HEK293 (cell line): ENCODE data around the gene ATP5F1D.

Experiments used
- KLF16 ChIP-seq: fragments of 450-650 bp; formaldehyde crosslinking; IDR thresholded peaks from 2 replicates; pipeline ENCODE4 v1.5.1; 2017; ENCODE audit warnings: missing biosample characterization, missing genetic modification characterization
- KLF8 ChIP-seq: fragments of 450-650 bp; formaldehyde crosslinking; IDR thresholded peaks from 2 replicates; pipeline ENCODE4 v1.5.1; 2016; ENCODE audit warnings: missing biosample characterization, missing genetic modification characterization
- KLF9 ChIP-seq: fragments of 450-650 bp; formaldehyde crosslinking; IDR thresholded peaks from 2 replicates; pipeline ENCODE4 v1.5.1; 2016; ENCODE audit warnings: missing biosample characterization, missing genetic modification characterization, low read depth
- OVOL3 ChIP-seq: fragments of 450-650 bp; formaldehyde crosslinking; IDR thresholded peaks from 2 replicates; pipeline ENCODE4 v1.5.1; 2016; ENCODE audit warnings: missing biosample characterization, missing genetic modification characterization
- PATZ1 ChIP-seq: fragments of 450-650 bp; formaldehyde crosslinking; IDR thresholded peaks from 2 replicates; pipeline ENCODE4 v1.5.1; 2016; ENCODE audit warnings: missing biosample characterization, missing genetic modification characterization
- ZBTB20 ChIP-seq: fragments of 450-650 bp; formaldehyde crosslinking; IDR thresholded peaks from 2 replicates; pipeline ENCODE4 v1.5.1; 2016; ENCODE audit warnings: missing biosample characterization, missing genetic modification characterization
- ZBTB48 ChIP-seq: fragments of 450-650 bp; formaldehyde crosslinking; IDR thresholded peaks from 2 replicates; pipeline ENCODE4 v1.5.1; 2016; ENCODE audit warnings: missing biosample characterization, missing genetic modification characterization
- ZBTB6 ChIP-seq: fragments of 450-650 bp; formaldehyde crosslinking; IDR thresholded peaks from 2 replicates; pipeline ENCODE4 v1.5.1; 2017; ENCODE audit warnings: missing biosample characterization, missing genetic modification characterization
- ZEB2 ChIP-seq: fragments of 450-650 bp; formaldehyde crosslinking; IDR thresholded peaks from 2 replicates; pipeline ENCODE4 v1.5.1; 2016; ENCODE audit warnings: missing biosample characterization, missing genetic modification characterization
- ZIC2 ChIP-seq: fragments of 450-650 bp; formaldehyde crosslinking; IDR thresholded peaks from 2 replicates; pipeline ENCODE4 v1.5.1; 2016; ENCODE audit warnings: missing biosample characterization, missing genetic modification characterization
- ZNF121 ChIP-seq: fragments of 450-650 bp; formaldehyde crosslinking; IDR thresholded peaks from 2 replicates; pipeline ENCODE4 v1.5.1; 2016; ENCODE audit warnings: missing biosample characterization, missing genetic modification characterization
- ZNF155 ChIP-seq: fragments of 450-650 bp; formaldehyde crosslinking; IDR thresholded peaks from 2 replicates; pipeline ENCODE4 v1.5.1; 2016; ENCODE audit warnings: missing biosample characterization, missing genetic modification characterization
- ZNF157 ChIP-seq: fragments of 450-650 bp; formaldehyde crosslinking; IDR thresholded peaks from 2 replicates; pipeline ENCODE4 v1.5.1; 2016; ENCODE audit warnings: missing biosample characterization, missing genetic modification characterization
- ZNF175 ChIP-seq: fragments of 450-650 bp; formaldehyde crosslinking; IDR thresholded peaks from 2 replicates; pipeline ENCODE4 v1.5.1; 2016; ENCODE audit warnings: missing biosample characterization, missing genetic modification characterization
- ZNF184 ChIP-seq: fragments of 450-650 bp; IDR thresholded peaks from 2 replicates; pipeline ENCODE4 v1.5.1; 2018; ENCODE audit warnings: missing biosample characterization, mild to moderate bottlenecking, missing genetic modification characterization
- ZNF248 ChIP-seq: fragments of 450-650 bp; formaldehyde crosslinking; IDR thresholded peaks from 2 replicates; pipeline ENCODE4 v1.5.1; 2017; ENCODE audit warnings: missing biosample characterization, missing genetic modification characterization
- ZNF280C ChIP-seq: fragments of 450-650 bp; formaldehyde crosslinking; IDR thresholded peaks from 2 replicates; pipeline ENCODE4 v1.5.1; 2016; ENCODE audit warnings: missing biosample characterization, missing genetic modification characterization
- ZNF324 ChIP-seq: fragments of 450-650 bp; formaldehyde crosslinking; IDR thresholded peaks from 2 replicates; pipeline ENCODE4 v1.5.1; 2016; ENCODE audit warnings: missing biosample characterization, missing genetic modification characterization
- ZNF350 ChIP-seq: fragments of 450-650 bp; formaldehyde crosslinking; IDR thresholded peaks from 2 replicates; pipeline ENCODE4 v1.5.0; 2017; ENCODE audit warnings: missing biosample characterization, mild to moderate bottlenecking, missing genetic modification characterization
- ZNF404 ChIP-seq: fragments of 450-650 bp; formaldehyde crosslinking; IDR thresholded peaks from 2 replicates; pipeline ENCODE4 v1.5.1; 2017; ENCODE audit warnings: missing biosample characterization, missing genetic modification characterization
- ZNF514 ChIP-seq: fragments of 450-650 bp; formaldehyde crosslinking; IDR thresholded peaks from 2 replicates; pipeline ENCODE4 v1.5.1; 2016; ENCODE audit warnings: missing biosample characterization, missing genetic modification characterization
- ZNF626 ChIP-seq: fragments of 450-650 bp; sonication (Bioruptor Pico); formaldehyde crosslinking; IDR thresholded peaks from 2 replicates; pipeline ENCODE4 v1.5.1; 2018; ENCODE audit warnings: missing biosample characterization, missing genetic modification characterization, inconsistent platforms
- ZNF664 ChIP-seq: fragments of 450-650 bp; formaldehyde crosslinking; IDR thresholded peaks from 2 replicates; pipeline ENCODE4 v1.5.1; 2016; ENCODE audit warnings: missing biosample characterization, missing genetic modification characterization
- ZNF677 ChIP-seq: fragments of 450-650 bp; IDR thresholded peaks from 2 replicates; pipeline ENCODE4 v1.5.0; 2018; ENCODE audit warnings: missing biosample characterization, mild to moderate bottlenecking, missing genetic modification characterization, moderate library complexity
- ZXDB ChIP-seq: fragments of 450-650 bp; formaldehyde crosslinking; IDR thresholded peaks from 2 replicates; pipeline ENCODE4 v1.5.1; 2016; ENCODE audit warnings: missing biosample characterization, missing genetic modification characterization
- TF ChIP-seq, protein P1 (sequence below): fragments of 450-650 bp; formaldehyde crosslinking; IDR thresholded peaks from 2 replicates; pipeline ENCODE4 v1.5.1; 2017; ENCODE audit warnings: missing biosample characterization, missing genetic modification characterization
- TF ChIP-seq, protein P2 (sequence below): fragments of 450-650 bp; formaldehyde crosslinking; IDR thresholded peaks from 2 replicates; pipeline ENCODE4 v1.5.1; 2016; ENCODE audit warnings: missing biosample characterization, missing genetic modification characterization
- TF ChIP-seq, protein P3 (sequence below): fragments of 450-650 bp; formaldehyde crosslinking; IDR thresholded peaks from 2 replicates; pipeline ENCODE4 v1.5.1; 2017; ENCODE audit warnings: missing biosample characterization, missing genetic modification characterization

Gene ATP5F1D

DNA sequence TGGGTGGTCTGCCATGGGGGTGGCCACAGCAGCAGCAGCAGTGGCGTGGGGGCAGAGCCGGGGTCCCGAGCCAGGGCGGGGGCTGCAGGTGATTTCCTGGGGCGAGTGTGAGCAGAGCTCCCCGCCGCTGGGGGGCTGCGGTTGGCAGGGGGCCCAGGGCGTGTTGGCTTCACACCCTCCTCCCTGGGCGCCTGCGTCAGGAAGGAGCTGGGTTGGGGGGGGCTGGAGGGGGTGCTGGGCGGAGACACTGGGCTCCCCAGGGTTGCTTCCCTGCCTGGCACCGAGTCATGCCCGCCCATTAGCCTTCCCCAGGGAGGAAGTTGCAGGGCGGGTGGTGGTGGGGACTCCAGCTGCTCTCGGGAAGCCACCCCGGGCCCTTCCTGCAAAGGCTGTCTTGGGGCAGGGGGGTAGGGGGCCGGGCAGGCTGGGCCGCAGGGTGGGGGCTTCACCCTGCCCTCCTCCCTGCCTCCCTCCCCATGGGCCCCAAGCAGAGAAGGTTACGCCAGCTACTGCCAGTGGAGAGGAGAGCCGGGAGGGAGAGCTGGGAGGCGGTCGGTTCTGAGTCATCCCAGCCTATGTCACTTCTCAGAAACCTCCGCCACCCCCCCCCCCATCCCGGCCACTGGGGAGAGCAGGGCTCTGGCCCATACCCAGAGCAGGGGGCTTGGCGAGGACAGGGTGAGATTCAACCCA is 11.4 kb downstream of the ATP5F1D start (continued):
- TF ChIP-seq ZIC2 (tag by site-specific recombination): peak; percentile 94
- no peak for TF ChIP-seq ZNF155 (tag by site-specific recombination)
- no peak for TF ChIP-seq ZNF175 (tag by site-specific recombination)
- TF ChIP-seq ZEB2 (tag by site-specific recombination): peak; percentile 38; the same call in 1 of the 2 replicates
- TF ChIP-seq ZNF121 (tag by site-specific recombination): no peak
- no peak for TF ChIP-seq ZNF514 (tag by site-specific recombination)
- TF ChIP-seq KLF9 (tag by site-specific recombination): no peak
- no peak for TF ChIP-seq ZNF184 (tag by site-specific recombination)
- TF ChIP-seq ZBTB6 (tag by site-specific recombination): no peak
- no peak for TF ChIP-seq ZNF324 (tag by site-specific recombination)
- peak; percentile 19; the same call in 1 of the 2 replicates for TF ChIP-seq ZXDB (tag by site-specific recombination)
- TF ChIP-seq ZNF677: no peak
- TF ChIP-seq, protein P1, sequence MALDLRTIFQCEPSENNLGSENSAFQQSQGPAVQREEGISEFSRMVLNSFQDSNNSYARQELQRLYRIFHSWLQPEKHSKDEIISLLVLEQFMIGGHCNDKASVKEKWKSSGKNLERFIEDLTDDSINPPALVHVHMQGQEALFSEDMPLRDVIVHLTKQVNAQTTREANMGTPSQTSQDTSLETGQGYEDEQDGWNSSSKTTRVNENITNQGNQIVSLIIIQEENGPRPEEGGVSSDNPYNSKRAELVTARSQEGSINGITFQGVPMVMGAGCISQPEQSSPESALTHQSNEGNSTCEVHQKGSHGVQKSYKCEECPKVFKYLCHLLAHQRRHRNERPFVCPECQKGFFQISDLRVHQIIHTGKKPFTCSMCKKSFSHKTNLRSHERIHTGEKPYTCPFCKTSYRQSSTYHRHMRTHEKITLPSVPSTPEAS (tag by site-specific recombination): no peak
- peak; percentile 70 for TF ChIP-seq KLF8
- no peak for TF ChIP-seq ZNF248 (tag by site-specific recombination)
- no peak for TF ChIP-seq ZNF350 (tag by site-specific recombination)
- TF ChIP-seq, protein P2, sequence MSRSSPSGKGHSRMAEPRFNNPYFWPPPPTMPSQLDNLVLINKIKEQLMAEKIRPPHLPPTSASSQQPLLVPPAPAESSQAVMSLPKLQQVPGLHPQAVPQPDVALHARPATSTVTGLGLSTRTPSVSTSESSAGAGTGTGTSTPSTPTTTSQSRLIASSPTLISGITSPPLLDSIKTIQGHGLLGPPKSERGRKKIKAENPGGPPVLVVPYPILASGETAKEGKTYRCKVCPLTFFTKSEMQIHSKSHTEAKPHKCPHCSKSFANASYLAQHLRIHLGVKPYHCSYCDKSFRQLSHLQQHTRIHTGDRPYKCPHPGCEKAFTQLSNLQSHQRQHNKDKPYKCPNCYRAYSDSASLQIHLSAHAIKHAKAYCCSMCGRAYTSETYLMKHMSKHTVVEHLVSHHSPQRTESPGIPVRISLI (tag by site-specific recombination): no peak
- TF ChIP-seq ZNF664 (tag by site-specific recombination): no peak
- TF ChIP-seq ZBTB48 (tag by site-specific recombination): 0 out of 2 replicates have a peak, but pooled peaks have one; percentile 28
- no peak for TF ChIP-seq ZNF626 (tag by site-specific recombination)
- TF ChIP-seq ZNF157: no peak
- TF ChIP-seq OVOL3 (tag by site-specific recombination): no peak
- TF ChIP-seq KLF16: peak; percentile 37; the same call in 1 of the 2 replicates
- TF ChIP-seq PATZ1 (tag by site-specific recombination): peak; percentile 86
- peak; percentile 19; the same call in 1 of the 2 replicates for TF ChIP-seq ZBTB20 (tag by site-specific recombination)
- TF ChIP-seq, protein P3, sequence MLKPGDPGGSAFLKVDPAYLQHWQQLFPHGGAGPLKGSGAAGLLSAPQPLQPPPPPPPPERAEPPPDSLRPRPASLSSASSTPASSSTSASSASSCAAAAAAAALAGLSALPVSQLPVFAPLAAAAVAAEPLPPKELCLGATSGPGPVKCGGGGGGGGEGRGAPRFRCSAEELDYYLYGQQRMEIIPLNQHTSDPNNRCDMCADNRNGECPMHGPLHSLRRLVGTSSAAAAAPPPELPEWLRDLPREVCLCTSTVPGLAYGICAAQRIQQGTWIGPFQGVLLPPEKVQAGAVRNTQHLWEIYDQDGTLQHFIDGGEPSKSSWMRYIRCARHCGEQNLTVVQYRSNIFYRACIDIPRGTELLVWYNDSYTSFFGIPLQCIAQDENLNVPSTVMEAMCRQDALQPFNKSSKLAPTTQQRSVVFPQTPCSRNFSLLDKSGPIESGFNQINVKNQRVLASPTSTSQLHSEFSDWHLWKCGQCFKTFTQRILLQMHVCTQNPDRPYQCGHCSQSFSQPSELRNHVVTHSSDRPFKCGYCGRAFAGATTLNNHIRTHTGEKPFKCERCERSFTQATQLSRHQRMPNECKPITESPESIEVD (tag by site-specific recombination): no peak
- TF ChIP-seq ZNF404 (tag by site-specific recombination): no peak
- TF ChIP-seq ZNF280C (tag by site-specific recombination): no peak
